ENCODE data around the gene NCOA3. TPM values are rescaled to one million over a fixed set of nuclear protein-coding genes. Genes with fewer than 3 reads are reported as not detected.

The NCOA3 gene
- total and polyA plus RNA-seq, 2 donors (not counting 1 experiment from before 2014, with no cell fraction given): 22.3 to 23.1 TPM

GRCh38 chr20:47568837-47569410, 67.2 kb downstream of the NCOA3 start:
- Histone ChIP-seq H3K4me3 (replicated peaks in 1 of 4; ENCODE audit: control extremely low read depth in 1 of 4, insufficient read depth in 1 of 4, low read depth in 3 of 4, low read length in 4 of 4) (no peak overlapping the region), H3K27ac (ENCODE audit: insufficient read depth, low read length) (no peak overlapping the region), H4K20me1 (ENCODE audit: control insufficient read depth, extremely low read depth, insufficient read depth, low read length) (no peaks in the 10 kb centered on the region), H3K79me2 (ENCODE audit: control insufficient read depth, insufficient read depth, low read length) (peaks cover 2% of the 10 kb centered on the region), H3K4me1 (ENCODE audit: control insufficient read depth, extremely low read depth, insufficient read depth, low read length) (peaks cover 6% of the 10 kb centered on the region), H3K9ac (ENCODE audit: insufficient read depth, low read length) (no peak overlapping the region), H2AFZ (ENCODE audit: low read length) (no peak overlapping the region), H3K9me3 (ENCODE audit: control insufficient read depth, insufficient read depth, low read depth, low read length) (no peaks in the 10 kb centered on the region), H3K36me3 (ENCODE audit: control insufficient read depth, insufficient read depth, low read length) (no peaks in the 10 kb centered on the region), H3K27me3 (ENCODE audit: control insufficient read depth, insufficient read depth, low read length) (no peaks in the 10 kb centered on the region), H3K4me2 (ENCODE audit: extremely low read depth, insufficient read depth, low read length) (no peak overlapping the region)
- DNase-seq (ENCODE audit: low read depth in 2 of 2): no peak
- TF ChIP-seq EZH2 (IDR thresholded peaks at IDR 0.05; ENCODE audit: low read length, missing control alignments) (no peak), CTCF (conservative IDR thresholded peaks at IDR 0.05 in 1 of 2, IDR thresholded peaks at IDR 0.05 in 1 of 2; ENCODE audit: low read depth in 1 of 2, low read length in 2 of 2) (no peak)

GRCh38 chr20:47571426-47571825, 69.7 kb downstream of the NCOA3 start:
- Histone ChIP-seq H3K9ac (ENCODE audit: insufficient read depth, low read length) (no peak overlapping the region), H3K79me2 (ENCODE audit: control insufficient read depth, insufficient read depth, low read length) (peaks cover 2% of the 10 kb centered on the region), H3K4me1 (ENCODE audit: control insufficient read depth, extremely low read depth, insufficient read depth, low read length) (peaks cover 10% of the 10 kb centered on the region)

GRCh38 chr20:47572105-47572729, 70.5 kb downstream of the NCOA3 start:
- no peak overlapping the region for H3K9ac ChIP-seq (ENCODE audit: insufficient read depth, low read length)
- H3K4me1 ChIP-seq (ENCODE audit: control insufficient read depth, extremely low read depth, insufficient read depth, low read length): peaks cover 12% of the 10 kb centered on the region
- no peaks in the 10 kb centered on the region for H3K27me3 ChIP-seq (ENCODE audit: control insufficient read depth, insufficient read depth, low read length)
- H2AFZ ChIP-seq (ENCODE audit: low read length): no peak overlapping the region
- no peaks in the 10 kb centered on the region for H4K20me1 ChIP-seq (ENCODE audit: control insufficient read depth, extremely low read depth, insufficient read depth, low read length)
- no peak overlapping the region for H3K4me2 ChIP-seq (ENCODE audit: extremely low read depth, insufficient read depth, low read length)
- TF ChIP-seq CTCF (conservative IDR thresholded peaks at IDR 0.05 in 1 of 2, IDR thresholded peaks at IDR 0.05 in 1 of 2; ENCODE audit: low read depth in 1 of 2, low read length in 2 of 2) (no peak), EZH2 (IDR thresholded peaks at IDR 0.05; ENCODE audit: low read length, missing control alignments) (no peak)
- no peaks in the 10 kb centered on the region for H3K36me3 ChIP-seq (ENCODE audit: control insufficient read depth, insufficient read depth, low read length)
- no peak overlapping the region for H3K27ac ChIP-seq (ENCODE audit: insufficient read depth, low read length)
- H3K9me3 ChIP-seq (ENCODE audit: control insufficient read depth, insufficient read depth, low read depth, low read length): no peaks in the 10 kb centered on the region
- H3K4me3 ChIP-seq (replicated peaks in 1 of 4; ENCODE audit: control extremely low read depth in 1 of 4, insufficient read depth in 1 of 4, low read depth in 3 of 4, low read length in 4 of 4): no peak overlapping the region
- no peak for DNase-seq (ENCODE audit: low read depth in 2 of 2)
- H3K79me2 ChIP-seq (ENCODE audit: control insufficient read depth, insufficient read depth, low read length): no peaks in the 10 kb centered on the region

More at GRCh38 chr20:47571426-47571825, 69.7 kb downstream of the NCOA3 start:
- no peak for DNase-seq (ENCODE audit: low read depth in 2 of 2)
- no peak overlapping the region for H3K27ac ChIP-seq (ENCODE audit: insufficient read depth, low read length)
- H4K20me1 ChIP-seq (ENCODE audit: control insufficient read depth, extremely low read depth, insufficient read depth, low read length): no peaks in the 10 kb centered on the region
- H3K36me3 ChIP-seq (ENCODE audit: control insufficient read depth, insufficient read depth, low read length): no peaks in the 10 kb centered on the region
- no peak overlapping the region for H3K4me2 ChIP-seq (ENCODE audit: extremely low read depth, insufficient read depth, low read length)
- no peak overlapping the region for H2AFZ ChIP-seq (ENCODE audit: low read length)
- H3K9me3 ChIP-seq (ENCODE audit: control insufficient read depth, insufficient read depth, low read depth, low read length): no peaks in the 10 kb centered on the region
- TF ChIP-seq EZH2 (IDR thresholded peaks at IDR 0.05; ENCODE audit: low read length, missing control alignments) (no peak), CTCF (conservative IDR thresholded peaks at IDR 0.05 in 1 of 2, IDR thresholded peaks at IDR 0.05 in 1 of 2; ENCODE audit: low read depth in 1 of 2, low read length in 2 of 2) (no peak)
- H3K4me3 ChIP-seq (replicated peaks in 1 of 4; ENCODE audit: control extremely low read depth in 1 of 4, insufficient read depth in 1 of 4, low read depth in 3 of 4, low read length in 4 of 4): no peak overlapping the region
- H3K27me3 ChIP-seq (ENCODE audit: control insufficient read depth, insufficient read depth, low read length): no peaks in the 10 kb centered on the region
